ENCODE results near the gene AMY2A.
"Not testable (repeated sequence)": the region's sequence is repeated elsewhere in the genome, so short reads cannot be mapped to it uniquely, and the experiment has no call there.

The AMY2A gene

GRCh38 chr1:103616994-103617477 lies at the start of gene AMY2A:
TSS of gene AMY2A (plus strand) at chr1:103617427. CDS start at chr1:103617441, 14 bp downstream.
- not testable (repeated sequence) for DNase-seq (ENCODE audit: low read depth)

GRCh38 chr1:103569493-103569892 lies 47.7 kb upstream of the AMY2A start:
- no peak for DNase-seq (ENCODE audit: low read depth)

DNA sequence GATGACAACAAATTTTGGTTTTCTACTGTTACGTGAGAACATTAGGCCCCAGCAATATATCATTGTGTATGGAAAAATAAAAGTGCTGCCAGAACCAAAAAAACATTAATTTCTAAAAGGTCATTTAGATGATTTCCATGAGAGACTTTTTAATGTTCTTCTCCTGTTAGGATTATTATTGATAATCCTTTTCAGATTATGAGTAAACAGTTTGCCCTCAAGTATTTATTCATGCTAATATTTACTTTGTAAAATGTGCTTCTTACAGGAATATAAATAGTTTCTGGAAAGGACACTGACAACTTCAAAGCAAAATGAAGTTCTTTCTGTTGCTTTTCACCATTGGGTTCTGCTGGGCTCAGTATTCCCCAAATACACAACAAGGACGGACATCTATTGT lies 45.9 kb upstream of the AMY2A start, which contains the start of gene AMY2B:
Gene AMY2B (plus strand): TSS at position 301 of the 400 bp plus-strand sequence. CDS start 14 bp downstream, at position 315.
- DNase-seq (ENCODE audit: low read depth): not testable (repeated sequence)

DNA sequence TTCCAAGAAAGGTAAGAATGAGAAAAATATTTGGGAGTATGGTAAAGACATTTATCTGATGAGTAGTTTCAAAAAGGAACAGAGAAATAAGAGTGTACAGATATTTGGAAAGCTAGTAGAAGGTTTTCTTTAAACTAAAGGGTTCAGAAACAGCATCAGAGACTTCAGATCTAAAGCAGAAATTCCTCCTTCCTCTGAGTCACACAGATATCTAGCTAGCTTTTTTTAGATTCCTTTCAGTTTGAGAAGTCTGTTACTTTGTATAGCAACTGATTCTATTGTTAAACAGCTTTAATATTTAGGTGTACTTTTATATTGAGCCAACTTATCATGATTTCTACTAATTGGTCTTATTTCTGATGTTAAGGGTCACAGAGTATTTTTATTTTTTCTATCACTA lies 41.2 kb upstream of the AMY2A start:
- DNase-seq (ENCODE audit: low read depth): no peak

DNA sequence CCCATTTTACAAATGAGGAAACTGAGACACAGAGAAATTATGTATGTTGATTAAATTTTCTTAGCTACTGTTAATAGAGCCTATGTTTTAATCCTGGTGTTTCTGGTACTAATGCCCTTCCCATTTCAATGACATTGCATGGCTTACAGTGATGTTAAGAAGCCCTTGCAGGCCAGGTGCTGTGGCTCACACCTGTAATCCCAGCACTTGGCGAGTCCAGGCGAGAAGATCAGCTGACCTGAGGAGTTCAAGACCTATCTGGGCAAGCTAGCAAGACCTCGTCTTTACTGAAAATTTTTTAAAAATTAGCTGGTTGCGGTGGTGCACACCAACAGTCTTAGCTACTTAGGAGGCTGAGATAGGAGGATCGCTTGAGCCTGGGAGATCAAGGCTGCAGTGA lies 40.4 kb upstream of the AMY2A start:
- DNase-seq (ENCODE audit: low read depth): not testable (repeated sequence)

DNA sequence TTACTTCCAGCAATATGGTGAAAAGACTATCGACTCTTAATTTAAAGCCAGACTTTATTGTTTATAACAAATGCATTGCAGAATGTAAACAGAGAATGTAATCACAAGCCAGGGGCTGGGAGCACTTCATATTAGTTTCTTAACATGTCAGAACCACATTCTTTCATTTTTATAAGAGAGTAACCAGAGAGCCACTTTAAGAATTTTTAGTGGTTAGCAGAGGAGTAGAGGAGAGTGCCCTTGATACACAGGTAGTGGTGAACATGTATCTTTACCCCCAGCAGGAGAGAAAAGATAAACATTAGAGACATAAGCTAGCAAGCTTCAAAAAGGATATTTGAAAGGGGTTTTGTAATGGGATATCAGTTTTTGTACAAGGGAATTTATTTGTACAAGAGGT lies 34.8 kb upstream of the AMY2A start:
- DNase-seq (ENCODE audit: low read depth): no peak

- DNase-seq (ENCODE audit: low read depth): no peak
These were observed 33.3 kb upstream of the AMY2A start for GRCh38 chr1:103583887-103584286.

GRCh38 chr1:103584537-103584936 lies 32.7 kb upstream of the AMY2A start:
- no peak for DNase-seq (ENCODE audit: low read depth)

DNA sequence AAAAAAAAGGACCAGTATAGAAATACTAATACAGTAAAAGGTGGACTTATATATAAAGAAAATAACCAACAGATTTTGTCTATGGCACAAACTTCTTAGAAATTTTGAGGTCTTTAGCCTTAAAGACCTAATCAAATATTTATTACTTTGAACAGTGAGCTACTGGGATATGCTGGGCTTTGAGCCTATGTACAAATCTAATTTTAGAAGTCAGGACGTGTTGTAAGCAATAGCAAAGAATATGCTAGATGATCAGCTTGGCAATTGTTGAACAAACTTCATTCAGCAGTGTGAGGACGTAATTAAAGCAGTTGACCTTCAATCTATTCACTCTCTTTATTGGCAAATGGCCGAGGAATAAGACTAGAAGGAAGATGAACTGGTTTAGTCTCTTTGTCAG lies 14.5 kb upstream of the AMY2A start:
- DNase-seq (ENCODE audit: low read depth): not testable (repeated sequence)

- DNase-seq (ENCODE audit: low read depth): no peak
These were observed 865 bp upstream of the AMY2A start for GRCh38 chr1:103616362-103616761.

DNA sequence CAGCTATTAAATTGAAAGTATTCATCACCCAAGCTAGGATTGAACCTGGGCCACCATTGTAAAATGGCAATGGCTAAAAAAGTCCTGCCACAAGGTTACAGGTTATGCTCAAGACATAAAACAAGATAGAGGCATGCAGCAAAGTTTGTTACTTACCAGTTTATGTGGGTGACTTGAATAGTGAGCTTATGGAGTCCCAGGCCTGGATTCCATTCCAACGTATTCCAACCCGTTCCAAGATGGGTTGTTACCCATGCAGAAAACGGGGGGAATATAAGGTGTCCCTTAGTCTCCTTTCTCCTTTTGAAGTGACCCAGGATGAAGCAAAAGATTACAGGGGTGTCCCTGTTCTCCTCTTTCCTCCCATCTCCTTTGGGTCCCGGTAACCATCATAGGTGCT lies 10.2 kb downstream of the AMY2A start:
- DNase-seq (ENCODE audit: low read depth): not testable (repeated sequence)

- not testable (repeated sequence) for DNase-seq (ENCODE audit: low read depth)
These were observed 24.0 kb downstream of the AMY2A start for GRCh38 chr1:103641194-103641593.

GRCh38 chr1:103643908-103644307 lies 26.7 kb downstream of the AMY2A start:
- not testable (repeated sequence) for DNase-seq (ENCODE audit: low read depth)

- DNase-seq (ENCODE audit: low read depth): not testable (repeated sequence)
These were observed 33.1 kb downstream of the AMY2A start for GRCh38 chr1:103650305-103650704.

GRCh38 chr1:103650889-103651288 lies 33.7 kb downstream of the AMY2A start:
- DNase-seq (ENCODE audit: low read depth): not testable (repeated sequence)

DNA sequence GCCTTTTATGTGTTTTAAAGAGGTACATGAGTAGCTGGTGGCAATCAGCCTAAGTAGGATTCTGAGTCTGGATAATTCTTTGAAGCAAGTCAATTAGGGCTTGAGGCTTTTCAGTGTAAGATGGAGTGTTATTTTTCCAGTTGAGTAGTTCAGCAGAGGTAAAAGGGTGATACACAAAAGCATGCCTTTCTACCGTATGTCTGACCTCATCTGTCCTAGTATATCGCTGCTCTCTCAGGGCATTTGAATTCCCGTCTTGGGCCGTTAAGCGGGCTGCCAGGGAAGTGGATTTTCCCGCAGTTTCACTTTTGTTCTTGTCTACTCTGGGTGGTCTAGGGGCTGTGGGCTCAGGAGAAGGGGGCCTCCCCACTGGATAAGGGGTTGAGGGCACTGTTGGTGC lies 36.9 kb downstream of the AMY2A start:
- DNase-seq (ENCODE audit: low read depth): not testable (repeated sequence)

DNA sequence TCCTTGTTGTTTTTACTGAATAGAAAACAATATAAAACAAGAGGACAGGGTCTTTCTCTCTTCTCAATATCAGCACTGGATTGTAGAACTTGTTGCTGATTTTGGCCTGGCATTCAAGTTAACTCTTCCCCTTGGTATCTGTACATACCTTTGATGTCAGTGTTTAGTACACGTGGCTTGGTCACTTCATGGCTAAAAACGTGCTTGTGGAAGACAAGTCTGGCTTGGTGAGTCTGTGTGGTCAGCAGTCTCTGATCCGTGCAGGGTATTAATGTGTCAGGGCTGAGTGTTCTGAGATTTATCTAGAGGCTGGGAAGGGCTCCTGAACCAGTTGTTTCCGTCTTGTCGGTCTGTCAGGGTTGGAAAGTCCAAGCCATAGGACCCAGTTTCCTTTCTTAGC lies 38.2 kb downstream of the AMY2A start, which contains the start of gene AMY1A:
Gene AMY1A (plus strand): TSS at position 301 of the 400 bp plus-strand sequence. CDS start 571 bp downstream, outside the sequence.
- not testable (repeated sequence) for DNase-seq (ENCODE audit: low read depth)
